Astrocyte (in vitro differentiated cells and primary cell): ENCODE measurements around the gene TGM3. TPM values are rescaled to one million over a fixed set of nuclear protein-coding genes. Genes with fewer than 3 reads are reported as not detected.

Experiments
- DNase-seq: peaks from one replicate; pipeline ENCODE4 v3.0.0-alpha.2; 2010; ENCODE audit warnings: low read depth
- FAIRE-seq: peaks from 2 replicates; lab custom pipeline; 2011; peaks lifted over from hg19 to GRCh38; lab: Jason Lieb, UNC
- H2AFZ ChIP-seq: 2 replicates; pipeline ENCODE4 v1.6.0; 2012; ENCODE audit warnings: low read depth, low read length, inconsistent platforms
- H3K27ac ChIP-seq: 2 replicates; pipeline ENCODE4 v1.5.1; 2011; ENCODE audit warnings: low read depth, low read length, inconsistent platforms
- H3K27me3 ChIP-seq: 2 replicates; pipeline ENCODE4 v1.6.0; 2011; ENCODE audit warnings: low read length, inconsistent platforms; ENCODE audit not compliant: insufficient read depth
- H3K36me3 ChIP-seq: 2 replicates; pipeline ENCODE4 v1.5.1; 2011; ENCODE audit warnings: low read length, inconsistent platforms; ENCODE audit not compliant: insufficient read depth
- H3K4me1 ChIP-seq: 2 replicates; pipeline ENCODE4 v1.5.1; 2011; ENCODE audit warnings: low read length, inconsistent platforms; ENCODE audit not compliant: insufficient read depth
- H3K4me2 ChIP-seq: 2 replicates; pipeline ENCODE4 v1.6.0; 2012; ENCODE audit warnings: low read length, inconsistent platforms
- H3K4me3 ChIP-seq: 2 replicates; pipeline ENCODE4 v1.5.1; 2011; ENCODE audit warnings: low read depth, mild to moderate bottlenecking, low read length, inconsistent platforms; ENCODE audit not compliant: insufficient read depth
- H3K79me2 ChIP-seq: 2 replicates; pipeline ENCODE4 v1.6.0; 2012; ENCODE audit warnings: mild to moderate bottlenecking, low read length, inconsistent platforms; ENCODE audit not compliant: insufficient read depth
- H3K9ac ChIP-seq: 2 replicates; pipeline ENCODE4 v1.6.0; 2012; ENCODE audit warnings: mild to moderate bottlenecking, low read length, inconsistent platforms
- H3K9me3 ChIP-seq: 2 replicates; pipeline ENCODE4 v1.5.1; 2012; ENCODE audit warnings: low read depth, mild to moderate bottlenecking, low read length, inconsistent platforms; ENCODE audit not compliant: insufficient read depth
- H4K20me1 ChIP-seq: 2 replicates; pipeline ENCODE4 v1.6.0; 2012; ENCODE audit warnings: low read length, inconsistent platforms; ENCODE audit not compliant: insufficient read depth
- H3K27ac Mint-ChIP-seq: one replicate; pipeline ENCODE4 v1.8.0; 2021; ENCODE audit warnings: mild to moderate bottlenecking, mixed read lengths; ENCODE audit not compliant: unreplicated experiment
- H3K27me3 Mint-ChIP-seq: one replicate; pipeline ENCODE4 v1.8.0; 2021; ENCODE audit warnings: low read depth, mixed read lengths; ENCODE audit not compliant: unreplicated experiment
- H3K36me3 Mint-ChIP-seq: one replicate; pipeline ENCODE4 v1.8.0; 2021; ENCODE audit warnings: low read depth, mixed read lengths; ENCODE audit not compliant: unreplicated experiment
- H3K4me1 Mint-ChIP-seq: one replicate; pipeline ENCODE4 v1.8.0; 2021; ENCODE audit warnings: low read depth, mixed read lengths; ENCODE audit not compliant: unreplicated experiment
- H3K4me3 Mint-ChIP-seq: one replicate; pipeline ENCODE4 v1.8.0; 2021; ENCODE audit warnings: mild to moderate bottlenecking, moderate library complexity, mixed read lengths; ENCODE audit not compliant: unreplicated experiment
- H3K9me3 Mint-ChIP-seq: one replicate; pipeline ENCODE4 v1.8.0; 2021; ENCODE audit warnings: mild to moderate bottlenecking, mixed read lengths; ENCODE audit not compliant: unreplicated experiment
- CTCF ChIP-seq: IDR thresholded peaks from 2 replicates; pipeline ENCODE4 v1.5.1; 2011; ENCODE audit warnings: low read depth, mild to moderate bottlenecking, inconsistent platforms, low read length, moderate library complexity; ENCODE audit not compliant: insufficient read depth
- EZH2 ChIP-seq: IDR thresholded peaks from 2 replicates; pipeline ENCODE4 v1.6.1; 2012; ENCODE audit warnings: mild to moderate bottlenecking, low read length, inconsistent platforms; ENCODE audit not compliant: insufficient read depth
- total RNA-seq: library from RNA; stranded (reverse); gene quantifications from 2 replicates; pipeline ENCODE4 v1.2.1, GENCODE V29; 2021

Gene TGM3
- total RNA-seq, 1 donor from 2014 or later, result not detected

DNA sequence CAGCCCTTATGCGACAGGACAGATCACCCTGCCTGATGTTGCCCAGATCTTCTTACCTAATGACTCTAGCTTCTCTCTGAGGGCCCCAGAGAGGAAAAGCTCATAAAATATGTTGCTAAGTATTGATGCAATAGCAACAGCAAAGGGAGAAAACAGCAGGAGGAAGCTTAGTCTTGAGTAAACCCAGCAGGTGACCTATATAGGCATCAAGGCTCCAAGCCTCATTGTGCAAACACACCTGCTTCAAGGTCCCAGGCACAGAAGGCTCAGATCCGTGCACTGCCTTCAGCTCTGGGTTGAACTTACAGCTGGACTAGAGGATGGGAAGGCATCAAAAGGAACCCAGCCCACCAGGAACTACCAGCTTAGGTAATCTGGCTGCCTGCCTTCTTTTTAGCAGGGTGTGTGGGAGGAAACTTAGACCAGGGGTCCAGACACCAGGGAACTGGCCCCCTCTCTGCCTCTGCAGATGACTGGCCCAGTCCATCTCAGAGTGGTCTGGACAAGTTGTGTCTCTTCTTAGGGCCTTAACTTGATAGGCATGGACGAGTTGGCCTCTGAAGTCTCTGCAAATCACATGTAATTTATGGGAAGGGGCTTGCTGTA is 34.4 kb downstream of the TGM3 start:
- H3K4me3 ChIP-seq, result no peak overlapping the region
- Mint-ChIP-seq H3K27me3 (peaks cover 52% of the 10 kb centered on the region), H3K36me3 (no peaks in the 10 kb centered on the region), H3K4me1 (no peaks in the 10 kb centered on the region), H3K27ac (no peak overlapping the region), H3K9me3 (peaks cover 2% of the 10 kb centered on the region), H3K4me3 (no peak overlapping the region)
- no peak overlapping the region for H3K27ac ChIP-seq
- no peaks in the 10 kb centered on the region for H4K20me1 ChIP-seq
- H3K79me2 ChIP-seq, result no peaks in the 10 kb centered on the region
- no peaks in the 10 kb centered on the region for H3K36me3 ChIP-seq
- DNase-seq (no peak), FAIRE-seq (no peak)
- no peaks in the 10 kb centered on the region for H3K4me1 ChIP-seq
- no peak overlapping the region for H3K9ac ChIP-seq
- peaks cover 7% of the 10 kb centered on the region for H3K27me3 ChIP-seq
- no peak overlapping the region for H3K4me2 ChIP-seq
- H3K9me3 ChIP-seq, result no peaks in the 10 kb centered on the region
- H2AFZ ChIP-seq, result no peak overlapping the region
- no peak for TF ChIP-seq CTCF
- no peak for TF ChIP-seq EZH2

GRCh38 chr20:2331106-2331505 is 35.3 kb downstream of the TGM3 start:
- no peaks in the 10 kb centered on the region for H4K20me1 ChIP-seq

More at GRCh38 chr20:2331106-2331505, 35.3 kb downstream of the TGM3 start:
- no peaks in the 10 kb centered on the region for H3K4me1 ChIP-seq
- DNase-seq (no peak), FAIRE-seq (no peak)
- no peak overlapping the region for H3K9ac ChIP-seq
- H3K27me3 ChIP-seq, result peaks cover 7% of the 10 kb centered on the region
- Mint-ChIP-seq H3K4me3 (no peak overlapping the region), H3K36me3 (no peaks in the 10 kb centered on the region), H3K27ac (no peak overlapping the region), H3K27me3 (peaks cover 52% of the 10 kb centered on the region), H3K9me3 (peaks cover 2% of the 10 kb centered on the region), H3K4me1 (no peaks in the 10 kb centered on the region)
- H3K4me3 ChIP-seq, result no peak overlapping the region
- no peak overlapping the region for H2AFZ ChIP-seq
- no peak overlapping the region for H3K27ac ChIP-seq
- H3K36me3 ChIP-seq, result no peaks in the 10 kb centered on the region
- H3K79me2 ChIP-seq, result no peaks in the 10 kb centered on the region
- TF ChIP-seq CTCF, result no peak
- no peaks in the 10 kb centered on the region for H3K9me3 ChIP-seq
- no peak overlapping the region for H3K4me2 ChIP-seq
